Measurements from ENCODE around the gene AUP1. TPM values are rescaled to one million over a fixed set of nuclear protein-coding genes. Genes with fewer than 3 reads are reported as not detected.

The AUP1 gene
- total RNA-seq, 1 donor from 2014 or later = 178 TPM

- Mint-ChIP-seq H3K27me3 (ENCODE audit: insufficient read depth) (peaks cover 24% of the 10 kb centered on the region), H3K4me1 (ENCODE audit: low read depth) (peaks cover 17% of the 10 kb centered on the region), H3K4me3 (no peak overlapping the region), H3K27ac (no peak overlapping the region), H3K36me3 (ENCODE audit: low read depth) (no peaks in the 10 kb centered on the region), H3K9me3 (no peaks in the 10 kb centered on the region)
- intact Hi-C loops (cut with micrococcal nuclease) = no loop called here
- DNase-seq (ENCODE audit: low spot score) = no peak
Measured at GRCh38 chr2:74540291-74540690, 10.8 kb upstream of the AUP1 start.

- H3K4me3 Mint-ChIP-seq = no peak overlapping the region
Measured at GRCh38 chr2:74538881-74539339, 9.4 kb upstream of the AUP1 start.

GRCh38 chr2:74537140-74537539 is 7.6 kb upstream of the AUP1 start:
- intact Hi-C loops (cut with micrococcal nuclease) = no loop called here
- H3K4me1 Mint-ChIP-seq (ENCODE audit: low read depth) = peaks cover 23% of the 10 kb centered on the region
- no peaks in the 10 kb centered on the region for H3K9me3 Mint-ChIP-seq
- no peak for DNase-seq (ENCODE audit: low spot score)
- no peak overlapping the region for H3K4me3 Mint-ChIP-seq
- no peak overlapping the region for H3K27ac Mint-ChIP-seq
- peaks cover 11% of the 10 kb centered on the region for H3K27me3 Mint-ChIP-seq (ENCODE audit: insufficient read depth)
- peaks cover 13% of the 10 kb centered on the region for H3K36me3 Mint-ChIP-seq (ENCODE audit: low read depth)

More at GRCh38 chr2:74538881-74539339, 9.4 kb upstream of the AUP1 start:
- DNase-seq (ENCODE audit: low spot score) = no peak
- no peaks in the 10 kb centered on the region for H3K9me3 Mint-ChIP-seq
- intact Hi-C loops (cut with micrococcal nuclease) = no loop called here
- no peak overlapping the region for H3K27ac Mint-ChIP-seq
- H3K4me1 Mint-ChIP-seq (ENCODE audit: low read depth) = peaks cover 17% of the 10 kb centered on the region
- H3K36me3 Mint-ChIP-seq (ENCODE audit: low read depth) = peaks cover 1% of the 10 kb centered on the region
- H3K27me3 Mint-ChIP-seq (ENCODE audit: insufficient read depth) = peaks cover 14% of the 10 kb centered on the region

- DNase-seq (ENCODE audit: low spot score) = no peak
- intact Hi-C loops (cut with micrococcal nuclease) = no loop called here
- H3K4me1 Mint-ChIP-seq (ENCODE audit: low read depth) = peaks cover 31% of the 10 kb centered on the region
Measured at GRCh38 chr2:74536166-74536950, 6.9 kb upstream of the AUP1 start.

GRCh38 chr2:74535440-74535965 is 6.0 kb upstream of the AUP1 start:
- H3K4me3 Mint-ChIP-seq = no peak overlapping the region

More at GRCh38 chr2:74536166-74536950, 6.9 kb upstream of the AUP1 start:
- no peak overlapping the region for H3K4me3 Mint-ChIP-seq
- peaks cover 18% of the 10 kb centered on the region for H3K36me3 Mint-ChIP-seq (ENCODE audit: low read depth)
- H3K27me3 Mint-ChIP-seq (ENCODE audit: insufficient read depth) = peaks cover 7% of the 10 kb centered on the region
- no peak overlapping the region for H3K27ac Mint-ChIP-seq
- H3K9me3 Mint-ChIP-seq = no peaks in the 10 kb centered on the region

GRCh38 chr2:74534411-74534810 is 4.9 kb upstream of the AUP1 start:
- peaks cover 23% of the 10 kb centered on the region for H3K36me3 Mint-ChIP-seq (ENCODE audit: low read depth)
- H3K9me3 Mint-ChIP-seq = no peaks in the 10 kb centered on the region

More at GRCh38 chr2:74535440-74535965, 6.0 kb upstream of the AUP1 start:
- Mint-ChIP-seq H3K4me1 (ENCODE audit: low read depth) (peaks cover 39% of the 10 kb centered on the region), H3K27ac (no peak overlapping the region), H3K27me3 (ENCODE audit: insufficient read depth) (peaks cover 7% of the 10 kb centered on the region), H3K36me3 (ENCODE audit: low read depth) (peaks cover 23% of the 10 kb centered on the region), H3K9me3 (no peaks in the 10 kb centered on the region)
- no peak for DNase-seq (ENCODE audit: low spot score)
- intact Hi-C loops (cut with micrococcal nuclease) = no loop called here

GRCh38 chr2:74533464-74533863 is 4.0 kb upstream of the AUP1 start:
- Mint-ChIP-seq H3K4me1 (ENCODE audit: low read depth) (peaks cover 30% of the 10 kb centered on the region), H3K27me3 (ENCODE audit: insufficient read depth) (peaks cover 3% of the 10 kb centered on the region), H3K4me3 (no peak overlapping the region), H3K27ac (no peak overlapping the region), H3K36me3 (ENCODE audit: low read depth) (peaks cover 29% of the 10 kb centered on the region), H3K9me3 (no peaks in the 10 kb centered on the region)
- intact Hi-C loops (cut with micrococcal nuclease) = no loop called here
- DNase-seq (ENCODE audit: low spot score) = no peak

More at GRCh38 chr2:74534411-74534810, 4.9 kb upstream of the AUP1 start:
- Mint-ChIP-seq H3K4me1 (ENCODE audit: low read depth) (peaks cover 37% of the 10 kb centered on the region), H3K4me3 (no peak overlapping the region), H3K27me3 (ENCODE audit: insufficient read depth) (peaks cover 7% of the 10 kb centered on the region), H3K27ac (no peak overlapping the region)
- intact Hi-C loops (cut with micrococcal nuclease) = no loop called here
- no peak for DNase-seq (ENCODE audit: low spot score)

GRCh38 chr2:74532222-74532621 is 2.7 kb upstream of the AUP1 start:
- Mint-ChIP-seq H3K4me1 (ENCODE audit: low read depth) (peaks cover 37% of the 10 kb centered on the region), H3K9me3 (no peaks in the 10 kb centered on the region), H3K27ac (peak overlapping the region; percentile 63), H3K36me3 (ENCODE audit: low read depth) (peaks cover 40% of the 10 kb centered on the region), H3K27me3 (ENCODE audit: insufficient read depth) (no peaks in the 10 kb centered on the region), H3K4me3 (peak overlapping the region; percentile 99)
- DNase-seq (ENCODE audit: low spot score) = no peak
- intact Hi-C loops (cut with micrococcal nuclease) = loop anchor here (1.0 kb wide), 1 partner anchor 282 kb away; no protein-coding TSS in a partner anchor

GRCh38 chr2:74531666-74532065 is 2.2 kb upstream of the AUP1 start:
- H3K4me3 Mint-ChIP-seq = peak overlapping the region; percentile 99
- peak overlapping the region; percentile 95 for H3K27ac Mint-ChIP-seq
- no peaks in the 10 kb centered on the region for H3K27me3 Mint-ChIP-seq (ENCODE audit: insufficient read depth)
- DNase-seq (ENCODE audit: low spot score) = no peak
- H3K9me3 Mint-ChIP-seq = no peaks in the 10 kb centered on the region
- intact Hi-C loops (cut with micrococcal nuclease) = loop anchor here (1.0 to 2.0 kb wide), 3 partner anchors 17 to 281 kb away; no protein-coding TSS in a partner anchor
- peaks cover 46% of the 10 kb centered on the region for H3K36me3 Mint-ChIP-seq (ENCODE audit: low read depth)
- peaks cover 43% of the 10 kb centered on the region for H3K4me1 Mint-ChIP-seq (ENCODE audit: low read depth)

GRCh38 chr2:74530239-74531187 is 1.0 kb upstream of the AUP1 start:
- peak; percentile 42 for DNase-seq (ENCODE audit: low spot score)
- H3K27me3 Mint-ChIP-seq (ENCODE audit: insufficient read depth) = no peaks in the 10 kb centered on the region
- intact Hi-C loops (cut with micrococcal nuclease) = loop anchor here (1.0 to 2.0 kb wide), 3 partner anchors 18 to 196 kb away; partner anchors contain the start of gene DOK1
- H3K9me3 Mint-ChIP-seq = no peaks in the 10 kb centered on the region
- peaks cover 49% of the 10 kb centered on the region for H3K4me1 Mint-ChIP-seq (ENCODE audit: low read depth)
- H3K4me3 Mint-ChIP-seq = peak overlapping the region; percentile 99
- H3K36me3 Mint-ChIP-seq (ENCODE audit: low read depth) = peaks cover 56% of the 10 kb centered on the region
- peak overlapping the region; percentile 95 for H3K27ac Mint-ChIP-seq

GRCh38 chr2:74528600-74529356 is 728 bp downstream of the AUP1 start:
- H3K27me3 Mint-ChIP-seq (ENCODE audit: insufficient read depth) = no peaks in the 10 kb centered on the region
- peak overlapping the region; percentile 95 for H3K27ac Mint-ChIP-seq
- no peak for DNase-seq (ENCODE audit: low spot score)
- peaks cover 57% of the 10 kb centered on the region for H3K36me3 Mint-ChIP-seq (ENCODE audit: low read depth)
- H3K4me1 Mint-ChIP-seq (ENCODE audit: low read depth) = peaks cover 49% of the 10 kb centered on the region
- H3K9me3 Mint-ChIP-seq = no peaks in the 10 kb centered on the region
- H3K4me3 Mint-ChIP-seq = peak overlapping the region; percentile 99
- intact Hi-C loops (cut with micrococcal nuclease) = loop anchor here (1.0 to 2.0 kb wide), 14 partner anchors 12 to 791 kb away; partner anchors contain the start of genes C2orf81, MRPL53, PCGF1 and POLE4

GRCh38 chr2:74527741-74528140 is 1.8 kb downstream of the AUP1 start:
- DNase-seq (ENCODE audit: low spot score) = no peak
- H3K9me3 Mint-ChIP-seq = no peaks in the 10 kb centered on the region
- peak overlapping the region; percentile 88 for H3K27ac Mint-ChIP-seq
- no peaks in the 10 kb centered on the region for H3K27me3 Mint-ChIP-seq (ENCODE audit: insufficient read depth)
- peaks cover 53% of the 10 kb centered on the region for H3K36me3 Mint-ChIP-seq (ENCODE audit: low read depth)
- intact Hi-C loops (cut with micrococcal nuclease) = loop anchor here (2.0 kb wide), 1 partner anchor 431 kb away; the partner anchor contains the start of gene POLE4
- H3K4me3 Mint-ChIP-seq = peak overlapping the region; percentile 99
- peaks cover 54% of the 10 kb centered on the region for H3K4me1 Mint-ChIP-seq (ENCODE audit: low read depth)
